Upper lobe of left lung (tissue), 6 donors: Measurements from ENCODE around the gene MAP6D1. TPM values are rescaled to one million over a fixed set of nuclear protein-coding genes. Genes with fewer than 3 reads are reported as not detected.

ENCODE experiments used
- ATAC-seq, 2 donors: fragments of 200-7000 bp; cut with Tn5 transposase; one replicate each; pipeline ENCODE4 v1.9.1; 2022; ENCODE audit warnings: mild to moderate bottlenecking in 2 of 2, moderate library complexity in 2 of 2; ENCODE audit not compliant: low FRiP score in 2 of 2
- DNase-seq, 2 donors: peaks; one replicate each; pipeline ENCODE4 v3.0.0-alpha.2; 2019 to 2020
- H3K27ac ChIP-seq, 4 donors: fragments of 200-600 bp; sonication (generic); one replicate each; pipeline ENCODE4 v1.5.1; 2016 to 2019
- H3K27me3 ChIP-seq, 4 donors: fragments of 200-600 bp; sonication (generic); one replicate each; pipeline ENCODE4 v1.5.1; 2017 to 2019
- H3K36me3 ChIP-seq, 4 donors: fragments of 200-600 bp; sonication (generic); one replicate each; pipeline ENCODE4 v1.5.1; 2016 to 2019
- H3K4me1 ChIP-seq, 4 donors: fragments of 200-600 bp; sonication (generic); one replicate each; pipeline ENCODE4 v1.5.1; 2018 to 2019
- H3K4me3 ChIP-seq, 4 donors: fragments of 200-600 bp; sonication (generic); one replicate each; pipeline ENCODE4 v1.5.1; 2017 to 2019; ENCODE audit warnings: mild to moderate bottlenecking in 2 of 4, moderate library complexity in 1 of 4
- H3K9me3 ChIP-seq, 4 donors: fragments of 200-600 bp; sonication (generic); one replicate each; pipeline ENCODE4 v1.5.1; 2018 to 2019
- CTCF ChIP-seq, 6 experiments: fragments of 450-650 bp in 4 of 6; fragments of 200-600 bp in 2 of 6; sonication (generic) in 2 of 6; IDR thresholded peaks; one replicate each; pipeline ENCODE4 v1.5.1; 2016 to 2019; ENCODE audit warnings: antibody characterized with exemption in 6 of 6
- EP300 ChIP-seq, 4 donors: sonication (generic); formaldehyde crosslinking; IDR thresholded peaks; one replicate each; pipeline ENCODE4 v1.5.1; 2017; ENCODE audit warnings: antibody characterized with exemption in 4 of 4, control low read depth in 2 of 4
- POLR2A ChIP-seq, 4 donors: fragments of 450-650 bp; IDR thresholded peaks; one replicate each; pipeline ENCODE4 v1.5.1; 2016 to 2017; ENCODE audit warnings: antibody characterized with exemption in 4 of 4, mild to moderate bottlenecking in 2 of 4
- POLR2AphosphoS5 ChIP-seq, 2 donors: sonication (generic); formaldehyde crosslinking; IDR thresholded peaks; one replicate each; pipeline ENCODE4 v1.5.1; 2017; ENCODE audit warnings: antibody characterized with exemption in 2 of 2
- WGBS, 2 donors: methylation state at CpG; one replicate each; pipeline ENCODE4 v1.1.5; 2017 to 2018; 5-methylcytosine and 5-hydroxymethylcytosine counted together
- total RNA-seq, 6 donors: library from RNA; depleted of rRNA in 4 of 6; stranded (reverse); fragments of >200 nt in 4 of 6; gene quantifications; one replicate each; pipeline versions ENCODE4 v1.1.0 to v1.2.1, GENCODE V29; 2016 to 2021
- donor health status: DM: no; HTN: no; CAD: no; lungs with moderate emphysema.
- donor health status: DM: no; HTN: yes; CAD: no; lungs with severe emphysema.

Gene MAP6D1
- total RNA-seq, 6 donors from 2014 or later = 0.89 to 2.8 (median 2.1) TPM; not detected in 1

GRCh38 chr3:183797996-183798395 is 27.4 kb downstream of the MAP6D1 start:
- WGBS, 2 donors = 92 to 96% methylated on average over 9 of the region's 9 CpGs
- Histone ChIP-seq H3K27me3 (no peaks in the 10 kb centered on the region), H3K4me3 (no peak overlapping the region), H3K27ac (no peak overlapping the region), H3K36me3 (peaks cover 16 to 74% (median 50%) of the 10 kb centered on the region in 4 donors), H3K4me1 (no peaks in the 10 kb centered on the region), H3K9me3 (no peaks in the 10 kb centered on the region)
- DNase-seq (no peak), ATAC-seq (no peak)
- no peak for TF ChIP-seq CTCF (IDR thresholded peaks at IDR 0.05)
- no peak for TF ChIP-seq POLR2A (IDR thresholded peaks at IDR 0.05)
- no peak for TF ChIP-seq EP300 (IDR thresholded peaks at IDR 0.05)
- no peak for TF ChIP-seq POLR2AphosphoS5 (IDR thresholded peaks at IDR 0.05)

GRCh38 chr3:183796372-183796771 is 29.0 kb downstream of the MAP6D1 start:
- no peak overlapping the region for H3K4me3 ChIP-seq
- H3K9me3 ChIP-seq = no peaks in the 10 kb centered on the region
- H3K27ac ChIP-seq = no peak overlapping the region
- no peak for DNase-seq
- H3K36me3 ChIP-seq = peaks cover 12 to 74% (median 48%) of the 10 kb centered on the region in 4 donors
- WGBS, 2 donors = 88 to 97% methylated on average over 6 of the region's 6 CpGs
- no peaks in the 10 kb centered on the region for H3K27me3 ChIP-seq
- TF ChIP-seq POLR2AphosphoS5 (IDR thresholded peaks at IDR 0.05) = no peak
- no peak for TF ChIP-seq EP300 (IDR thresholded peaks at IDR 0.05)
- no peak for TF ChIP-seq POLR2A (IDR thresholded peaks at IDR 0.05)
- TF ChIP-seq CTCF (IDR thresholded peaks at IDR 0.05) = no peak
- no peaks in the 10 kb centered on the region for H3K4me1 ChIP-seq
- ATAC-seq = no peak

- TF ChIP-seq EP300 (IDR thresholded peaks at IDR 0.05) (no peak), POLR2A (IDR thresholded peaks at IDR 0.05) (no peak), CTCF (IDR thresholded peaks at IDR 0.05) (no peak), POLR2AphosphoS5 (IDR thresholded peaks at IDR 0.05) (no peak)
- ATAC-seq (no peak), DNase-seq (no peak)
- peaks cover 7 to 74% (median 41%) of the 10 kb centered on the region in 4 donors for H3K36me3 ChIP-seq
- H3K27ac ChIP-seq = no peak overlapping the region
- H3K9me3 ChIP-seq = no peaks in the 10 kb centered on the region
- H3K4me1 ChIP-seq = no peaks in the 10 kb centered on the region
- no peak overlapping the region for H3K4me3 ChIP-seq
- no peaks in the 10 kb centered on the region for H3K27me3 ChIP-seq
- 89 to 90% methylated on average over 4 of the region's 4 CpGs for WGBS, 2 donors
Measured at GRCh38 chr3:183794452-183794851, 30.9 kb downstream of the MAP6D1 start.

- 96% methylated on average over 6 of the region's 6 CpGs for WGBS, 2 donors
- no peaks in the 10 kb centered on the region for H3K27me3 ChIP-seq
- peaks cover 7 to 69% (median 36%) of the 10 kb centered on the region in 4 donors for H3K36me3 ChIP-seq
Measured at GRCh38 chr3:183792976-183793375, 32.4 kb downstream of the MAP6D1 start.

More at GRCh38 chr3:183792976-183793375, 32.4 kb downstream of the MAP6D1 start:
- TF ChIP-seq CTCF (IDR thresholded peaks at IDR 0.05) (no peak), EP300 (IDR thresholded peaks at IDR 0.05) (no peak), POLR2AphosphoS5 (IDR thresholded peaks at IDR 0.05) (no peak), POLR2A (IDR thresholded peaks at IDR 0.05) (no peak)
- no peak overlapping the region for H3K27ac ChIP-seq
- no peaks in the 10 kb centered on the region for H3K4me1 ChIP-seq
- H3K9me3 ChIP-seq = no peaks in the 10 kb centered on the region
- ATAC-seq (no peak), DNase-seq (no peak)
- H3K4me3 ChIP-seq = no peak overlapping the region
